ENCODE measurements around the gene SLC38A1.
A peak's percentile ranks its signal among the peaks of the same experiment; 100 is the strongest.

SLC38A1 gene

DNA sequence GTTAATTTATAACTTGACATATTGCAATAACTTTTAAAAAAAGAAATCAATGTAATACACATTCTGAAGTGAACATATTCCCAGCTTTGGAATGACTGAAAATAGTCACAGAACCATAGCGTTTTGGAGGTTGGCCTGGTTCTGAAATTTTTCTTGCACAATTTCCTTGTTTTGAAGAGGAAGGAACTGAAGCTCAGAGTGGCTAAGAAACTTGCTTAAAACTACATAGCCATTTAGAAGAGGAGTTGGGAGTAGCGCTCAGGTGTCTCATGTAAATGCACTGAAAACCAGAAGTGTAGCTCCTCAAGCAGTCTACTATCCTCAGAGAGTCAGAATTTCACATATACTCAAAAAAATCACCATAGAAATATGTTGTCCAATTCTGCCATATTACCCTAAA is 41.2 kb downstream of the SLC38A1 start:
- DNase-seq: no peak

DNA sequence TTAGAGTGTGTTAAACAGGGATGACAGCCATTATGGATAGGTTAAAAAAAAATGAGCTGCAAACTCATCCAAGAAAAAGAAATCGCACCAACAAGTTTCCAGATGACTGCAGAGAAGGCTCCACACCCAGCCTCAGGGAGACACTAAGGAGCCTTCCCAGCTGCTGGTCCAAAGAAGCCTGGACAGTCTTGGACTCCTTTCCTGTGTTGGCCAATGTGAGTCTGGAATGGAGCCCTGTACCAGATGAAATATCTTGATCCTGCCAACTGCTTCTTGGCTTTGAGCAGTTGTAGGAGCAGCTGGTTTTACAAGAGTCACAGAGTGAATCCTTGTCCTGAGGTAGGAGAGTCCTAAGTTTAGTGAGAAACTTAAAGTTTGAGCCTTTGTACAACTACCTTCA is 44.5 kb downstream of the SLC38A1 start:
- no peak for DNase-seq

DNA sequence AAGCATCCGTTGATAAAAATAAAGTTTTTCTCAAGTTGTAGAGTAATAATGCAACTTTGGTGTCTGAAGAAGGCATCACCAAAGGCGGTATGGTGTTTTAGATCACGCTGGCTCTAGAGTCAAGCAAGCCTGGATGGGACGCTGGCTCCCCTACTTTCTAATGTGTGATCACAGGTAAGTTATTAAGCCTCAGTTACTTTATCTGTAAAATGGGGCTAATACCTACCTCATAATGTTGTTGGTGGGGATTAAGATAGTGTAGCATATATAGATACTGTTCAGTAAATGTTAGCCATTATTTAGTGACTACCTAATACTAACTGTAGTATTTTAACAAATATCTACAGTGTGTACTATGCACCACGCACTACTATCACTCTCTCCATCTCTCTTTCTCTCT is 45.8 kb downstream of the SLC38A1 start:
- DNase-seq: no peak

DNA sequence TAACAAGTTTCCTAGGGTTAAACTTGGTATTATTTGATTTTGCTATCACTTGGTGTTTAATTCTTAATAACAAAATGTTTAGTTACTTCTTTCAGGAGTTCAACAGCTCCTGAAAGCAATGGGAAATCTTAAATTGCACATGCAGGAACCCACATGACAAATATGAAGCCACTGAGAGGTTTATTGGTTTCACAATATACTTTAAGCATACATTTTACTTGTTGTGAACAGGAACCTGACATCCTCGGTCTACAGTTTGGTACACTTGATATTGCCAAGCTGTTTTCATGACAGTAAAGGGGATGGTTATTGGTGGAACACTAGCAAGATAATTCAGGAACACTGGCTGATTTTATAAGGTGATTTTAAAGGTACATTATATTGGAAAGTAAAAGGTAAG is 46.2 kb downstream of the SLC38A1 start:
- DNase-seq: no peak

DNA sequence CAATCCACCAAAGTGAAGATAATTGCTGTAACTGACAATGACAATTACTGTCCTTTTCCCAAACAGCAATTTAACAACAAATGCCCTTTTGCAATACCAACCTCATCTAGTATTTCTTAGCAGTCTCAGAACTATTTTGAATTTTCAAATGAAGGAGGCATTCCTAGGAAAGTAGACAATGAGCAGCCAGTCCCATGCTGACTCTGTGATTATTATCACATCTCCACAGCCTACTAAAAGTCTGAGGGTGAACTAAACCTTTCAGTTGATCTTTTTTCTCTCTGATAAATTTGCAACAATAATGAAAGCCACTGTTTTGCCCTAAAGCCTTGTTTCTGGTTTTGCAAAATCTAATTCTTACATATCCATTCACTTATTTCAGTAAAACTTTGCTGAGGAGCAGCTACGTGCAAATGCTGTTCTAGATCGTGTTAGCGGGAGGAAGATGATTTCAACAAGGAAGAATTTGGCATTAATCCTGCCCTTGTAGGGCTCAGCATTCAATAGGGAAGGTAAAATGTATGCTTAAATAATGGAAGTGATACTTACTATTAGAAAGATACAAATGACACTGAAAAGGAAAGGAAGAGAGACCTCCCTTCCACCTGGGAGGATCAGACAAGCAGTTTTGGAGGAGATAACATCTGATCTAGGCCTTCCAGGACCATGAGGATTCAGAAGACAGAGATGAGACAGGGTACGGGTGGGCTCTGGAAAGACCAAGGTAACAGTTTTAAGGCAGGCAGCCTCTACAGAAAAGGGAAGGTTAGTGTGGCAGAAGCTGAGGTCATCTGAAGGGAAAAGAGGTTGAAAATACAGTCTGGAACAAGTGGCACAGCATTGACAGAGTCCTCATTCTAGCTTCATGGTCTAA is 47.4 kb downstream of the SLC38A1 start:
- no peak for DNase-seq

DNA sequence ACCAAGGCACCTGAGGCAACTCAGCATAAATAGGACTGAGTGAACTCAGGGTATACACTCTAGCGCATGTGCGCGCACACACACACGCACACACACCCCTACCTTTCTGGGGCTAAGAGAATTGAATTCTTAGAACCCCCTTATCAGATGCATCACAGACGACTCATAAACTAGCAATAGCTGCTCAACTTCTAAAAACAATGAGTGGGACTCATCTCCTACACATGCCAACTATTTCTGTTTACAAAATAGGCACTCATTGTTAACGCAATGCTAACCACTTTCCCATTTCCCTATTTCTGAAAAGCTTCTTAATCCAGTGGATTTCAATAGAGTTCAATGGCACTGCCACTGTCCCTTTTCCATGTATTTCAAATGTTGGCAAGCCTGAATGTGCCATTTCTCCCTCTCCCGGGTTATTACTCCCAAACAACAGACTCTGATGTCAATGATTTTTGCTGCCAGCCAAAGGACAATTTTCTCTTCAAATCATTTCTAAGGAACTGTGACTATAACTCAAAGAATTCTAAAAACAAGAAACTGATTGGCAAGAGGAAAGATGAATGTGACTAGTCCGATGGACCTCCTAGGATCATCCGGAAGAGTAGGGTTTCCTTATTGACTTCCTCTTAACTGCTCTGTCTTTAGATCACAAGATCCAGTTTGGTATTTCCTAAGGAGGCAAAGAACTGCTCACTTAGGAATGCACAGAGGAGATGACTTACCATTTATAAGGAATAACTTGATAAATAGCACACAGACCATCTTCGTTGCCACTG is 48.8 kb downstream of the SLC38A1 start:
- DNase-seq: no peak

DNA sequence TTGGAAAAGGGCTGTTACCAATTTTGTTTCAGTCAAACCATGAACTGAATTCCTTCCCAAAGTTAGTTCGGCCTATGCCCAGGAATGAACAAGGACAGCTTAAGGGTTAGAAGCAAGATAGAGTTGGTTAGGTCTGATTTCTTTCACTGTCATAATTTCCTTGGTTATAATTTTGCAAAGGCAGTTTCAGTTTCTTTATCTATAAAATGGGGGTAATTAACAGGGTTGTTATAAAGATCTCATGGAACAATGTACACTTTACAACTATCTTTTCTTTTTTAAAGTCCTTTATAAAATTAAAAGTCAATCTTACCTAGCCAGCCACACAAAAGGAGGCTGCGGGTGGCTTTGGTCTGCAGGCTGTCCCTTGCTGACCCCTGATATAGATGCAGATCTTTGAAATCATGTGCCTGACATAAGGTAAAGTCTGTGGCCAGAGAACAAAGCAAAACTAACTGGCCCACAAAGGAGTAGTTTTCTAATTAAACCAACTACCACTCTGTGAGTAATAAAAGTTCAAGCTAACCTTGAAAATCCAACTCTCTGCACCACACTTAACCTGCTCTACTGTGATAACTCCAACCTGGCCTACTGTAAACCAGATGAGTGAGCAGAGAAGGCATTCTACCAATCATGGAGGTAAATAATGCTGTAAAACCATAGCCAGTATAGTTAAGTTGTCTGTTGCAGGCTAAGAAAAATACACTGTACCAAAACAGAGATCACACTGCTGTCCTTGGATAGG is 49.5 kb downstream of the SLC38A1 start:
- DNase-seq: no peak

DNA sequence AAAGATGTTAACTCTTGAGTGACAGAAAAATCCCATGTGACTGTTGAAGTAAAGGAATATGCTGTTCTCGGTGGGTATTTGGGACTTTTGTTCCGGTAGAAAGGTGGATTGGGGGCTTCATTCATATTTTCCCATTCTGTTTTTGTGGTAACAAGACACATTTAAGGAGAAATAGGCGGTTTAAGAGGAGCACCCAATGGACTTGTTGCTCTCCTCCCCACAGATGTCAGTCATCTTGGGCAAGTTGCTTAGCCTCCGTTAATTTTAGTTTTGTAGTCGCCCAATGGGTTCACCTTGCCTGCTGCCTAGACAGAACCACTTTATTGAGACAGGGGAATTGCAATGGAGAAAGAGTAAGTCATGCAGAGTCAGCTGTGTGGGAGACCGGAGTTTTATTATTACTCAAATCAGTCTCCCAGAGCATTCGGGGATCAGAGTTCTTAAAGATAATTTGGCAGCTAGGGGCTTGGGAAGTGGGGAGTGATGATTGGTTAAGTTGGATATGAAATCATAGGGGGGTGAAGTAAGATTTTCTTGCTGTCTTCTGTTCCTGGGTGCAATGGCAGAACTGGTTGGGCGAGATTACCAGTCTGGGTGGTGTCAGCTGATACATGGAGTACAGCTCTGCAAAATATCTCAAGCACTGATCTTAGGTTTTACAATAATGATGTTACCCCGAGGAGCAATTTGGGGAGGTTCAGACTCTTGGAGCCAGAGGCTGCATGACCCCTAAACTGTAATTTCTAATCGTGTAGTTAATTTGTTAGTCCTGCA is 50.3 kb downstream of the SLC38A1 start:
- no peak for DNase-seq

DNA sequence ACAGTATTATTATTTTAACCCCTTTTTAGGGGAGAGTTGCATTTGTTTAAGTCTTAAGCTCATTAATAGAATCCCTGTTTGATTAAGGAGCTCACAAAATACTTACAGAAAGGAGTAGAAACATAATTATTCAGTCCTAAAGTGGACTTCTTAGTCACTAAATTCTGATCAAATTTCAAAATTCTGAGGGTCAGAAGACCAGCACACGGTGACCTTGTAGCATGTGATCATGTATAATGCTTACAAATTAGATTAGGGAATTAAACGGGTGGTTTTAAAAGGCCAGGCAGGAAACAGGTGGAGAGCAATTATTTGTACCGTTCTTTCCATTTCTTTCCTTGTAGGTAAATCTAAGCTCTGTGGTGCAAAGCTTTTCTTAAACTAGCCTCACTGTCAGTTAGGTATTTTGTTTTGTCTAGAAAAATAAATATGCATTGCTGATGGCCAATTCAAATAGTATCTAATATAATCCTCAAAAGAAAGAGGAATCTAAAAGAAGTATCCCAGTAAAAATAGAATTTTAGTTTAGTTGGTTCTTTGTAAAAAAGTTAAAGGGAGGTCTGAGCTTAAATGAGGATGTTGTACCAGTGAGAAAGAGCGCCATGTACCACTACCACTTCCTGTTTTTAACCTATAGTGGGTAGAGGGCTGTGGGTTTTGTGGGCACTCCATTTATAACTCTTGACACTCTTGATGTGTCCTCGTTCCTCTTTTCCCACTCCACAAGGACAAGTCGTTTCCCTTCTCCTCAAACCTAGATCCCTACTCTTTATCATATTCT is 51.1 kb downstream of the SLC38A1 start:
- peak in 1 of 2 experiments; percentile 4 for DNase-seq

DNA sequence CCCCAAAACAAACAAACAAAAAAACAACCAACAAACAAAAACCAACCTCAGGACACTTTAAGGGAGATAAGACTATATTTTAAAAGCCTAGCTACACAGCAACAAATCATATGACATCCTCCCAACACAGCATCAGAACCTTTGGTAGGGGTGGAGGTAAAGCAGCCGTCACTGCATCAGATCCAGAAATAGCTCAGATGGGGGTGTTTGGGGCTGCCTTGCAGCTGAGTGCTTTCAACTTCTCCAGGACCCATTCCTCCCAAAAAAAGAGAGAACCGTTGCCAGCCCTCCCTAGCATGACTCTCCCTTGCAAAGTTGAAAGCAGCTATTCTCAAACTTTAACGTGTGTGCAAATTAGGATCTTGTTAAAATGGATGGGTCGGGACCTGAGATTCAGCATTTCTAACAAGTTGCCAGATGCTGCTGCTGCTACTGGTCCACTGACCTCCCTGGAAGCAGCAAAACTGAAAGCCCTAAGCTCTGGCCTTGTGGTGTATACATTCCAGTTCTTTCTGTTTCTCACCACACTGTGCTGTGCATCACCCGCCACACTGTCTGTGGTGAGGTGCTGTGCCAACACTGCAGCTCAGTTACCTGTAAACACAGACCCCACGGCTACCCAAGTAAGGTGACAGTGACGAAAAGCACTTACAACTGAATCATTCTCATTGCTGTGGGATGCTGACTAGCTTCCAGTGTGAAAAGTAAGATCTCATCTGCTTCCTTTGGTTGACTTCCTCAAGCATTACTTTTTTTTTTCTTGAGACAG is 54.0 kb downstream of the SLC38A1 start:
- no peak for DNase-seq

DNA sequence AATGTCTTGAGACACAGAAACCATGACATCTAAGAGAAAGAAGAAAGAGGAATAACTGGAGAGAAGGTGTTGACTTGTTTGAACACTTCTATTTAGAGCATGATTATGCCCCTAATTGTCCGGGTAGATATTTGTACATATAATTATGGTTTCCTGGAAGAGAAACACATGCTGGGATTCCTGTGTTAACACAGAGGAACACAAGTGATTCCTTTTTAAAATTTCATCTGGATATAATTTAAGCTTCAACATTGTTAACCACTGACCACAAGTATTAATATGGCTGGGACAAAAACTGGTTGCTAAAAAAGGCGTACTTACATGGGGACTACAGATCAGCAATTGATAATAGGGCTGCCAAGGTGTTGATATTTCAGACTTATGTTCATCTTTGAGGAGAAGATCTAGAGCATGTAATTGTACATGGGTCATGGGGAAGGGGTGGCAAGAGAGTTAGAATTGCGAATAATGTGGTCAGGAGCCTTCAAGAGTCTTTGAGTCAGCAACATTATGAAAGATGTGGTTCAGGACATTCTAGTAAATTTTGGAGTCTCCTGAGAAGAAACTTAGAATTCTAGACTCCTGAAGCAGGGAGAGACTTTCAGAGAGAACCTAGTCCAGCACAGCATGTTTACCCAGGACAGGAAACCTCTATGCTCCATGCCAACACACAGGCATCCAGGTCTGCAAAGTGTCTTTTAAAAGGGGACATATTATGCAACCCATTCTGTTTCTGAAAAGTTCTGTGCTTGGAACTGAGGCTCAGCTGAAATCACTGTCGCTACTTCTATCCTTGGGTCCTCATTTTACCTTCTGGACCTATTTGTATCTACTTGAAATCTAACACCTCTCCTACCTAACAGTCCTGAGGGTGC is 56.5 kb downstream of the SLC38A1 start:
- no peak for DNase-seq

DNA sequence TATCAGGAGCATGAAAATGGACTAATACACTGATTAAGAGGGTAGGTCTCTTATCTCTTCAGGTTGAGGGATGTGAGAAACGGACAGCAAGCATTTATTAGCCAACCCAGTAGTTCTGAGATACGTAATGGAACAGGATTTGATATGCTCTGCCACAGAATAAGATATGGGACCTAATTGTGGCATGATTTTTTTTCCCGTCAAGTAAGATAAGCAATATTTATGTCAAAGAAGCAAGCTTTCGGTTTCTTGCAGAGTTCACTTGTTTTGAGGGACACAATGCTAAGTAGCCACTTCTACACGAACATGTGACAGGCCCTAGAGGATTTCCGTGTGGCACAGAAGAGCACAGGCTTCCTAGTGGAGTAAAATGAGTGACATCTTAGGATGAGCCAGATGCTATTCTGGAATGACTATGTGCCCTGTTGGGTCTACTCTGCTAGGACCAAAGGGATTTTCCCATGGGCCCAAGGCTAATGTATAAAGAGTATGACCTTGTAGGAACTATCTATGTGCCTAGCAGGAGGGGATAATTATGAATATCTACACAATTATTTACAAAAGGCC is 57.9 kb downstream of the SLC38A1 start:
- DNase-seq: no peak

DNA sequence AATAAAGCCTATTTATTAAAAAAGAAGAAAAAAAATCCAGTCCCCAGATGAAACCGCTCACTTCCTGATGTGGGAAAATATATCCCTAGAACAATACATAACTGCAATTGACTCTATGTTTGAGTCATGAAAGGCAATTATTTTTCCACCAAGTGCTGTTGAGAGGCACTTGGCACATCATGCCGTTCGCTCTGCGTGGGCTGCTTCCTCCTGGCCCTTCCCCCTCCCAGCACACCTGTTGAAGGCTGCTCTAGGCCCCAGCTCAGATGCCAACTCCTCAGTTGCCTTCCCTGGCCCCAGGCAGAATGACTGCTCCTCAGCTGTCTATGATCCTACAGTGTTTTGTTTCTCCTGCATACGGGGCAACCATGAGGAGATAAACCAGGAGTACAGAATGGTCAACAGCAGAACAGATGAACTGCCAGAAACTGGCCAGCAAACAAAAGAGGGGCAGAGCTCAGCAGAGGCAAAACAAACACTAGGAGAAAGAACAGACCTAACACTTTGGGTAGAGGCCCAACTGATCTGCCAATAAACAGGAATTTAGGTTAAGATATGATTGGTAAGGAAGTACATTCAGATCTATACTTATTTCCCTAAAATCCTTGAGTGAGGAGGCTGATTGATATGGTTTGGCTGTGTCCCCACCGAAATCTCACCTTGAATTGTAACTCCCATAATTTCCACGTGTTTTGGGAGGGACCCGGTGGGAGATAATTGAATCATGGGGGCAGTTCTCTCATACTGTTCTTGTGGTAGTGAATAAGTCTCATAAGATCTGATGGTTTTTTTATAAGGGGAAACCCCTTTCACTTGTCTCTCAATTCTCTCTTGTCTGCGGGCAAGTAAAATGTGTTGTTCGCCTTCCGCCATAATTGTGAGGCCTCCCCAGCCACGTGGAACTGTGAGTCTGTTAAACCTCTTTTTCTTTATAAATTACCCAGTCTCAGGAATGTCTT is 58.6 kb downstream of the SLC38A1 start:
- peak in 1 of 2 experiments; percentile 12 for DNase-seq

DNA sequence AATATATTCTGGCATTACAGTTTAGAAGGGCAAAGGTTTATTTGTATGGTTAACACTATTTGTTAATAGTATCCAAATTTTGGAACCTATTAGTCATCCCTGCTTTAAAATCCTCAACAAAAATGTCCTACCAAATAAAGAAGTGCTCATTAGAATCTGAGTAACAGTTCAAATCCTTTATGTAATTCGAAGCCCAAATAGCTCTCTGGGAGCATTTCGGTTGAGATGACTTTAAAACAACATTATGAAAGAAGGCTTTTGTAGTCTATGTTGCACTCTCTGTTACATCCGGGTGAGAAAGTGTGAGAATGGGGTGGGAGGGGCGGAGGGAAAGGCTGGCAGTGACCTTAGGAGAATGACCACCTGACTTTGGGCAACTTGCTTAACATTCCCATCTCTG is 59.7 kb downstream of the SLC38A1 start:
- DNase-seq: no peak

DNA sequence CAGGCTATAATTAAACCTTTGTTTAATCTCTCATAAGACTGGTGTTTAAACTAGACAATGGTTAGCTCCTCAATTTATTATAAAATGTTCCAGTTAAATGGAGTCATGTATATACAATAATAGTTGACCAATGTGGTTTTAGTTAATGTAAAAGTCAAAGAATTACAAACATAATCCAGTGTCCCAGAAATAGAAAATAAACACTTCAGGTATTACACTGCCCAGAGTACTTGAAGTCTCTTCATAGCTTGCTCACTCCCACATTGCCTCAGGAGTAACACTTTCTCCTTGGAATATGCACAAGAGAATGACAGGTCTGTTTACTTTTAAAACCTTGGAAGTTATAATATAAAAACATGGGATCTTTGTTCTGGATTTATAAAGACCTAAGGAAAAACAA is 60.5 kb downstream of the SLC38A1 start:
- DNase-seq: no peak

DNA sequence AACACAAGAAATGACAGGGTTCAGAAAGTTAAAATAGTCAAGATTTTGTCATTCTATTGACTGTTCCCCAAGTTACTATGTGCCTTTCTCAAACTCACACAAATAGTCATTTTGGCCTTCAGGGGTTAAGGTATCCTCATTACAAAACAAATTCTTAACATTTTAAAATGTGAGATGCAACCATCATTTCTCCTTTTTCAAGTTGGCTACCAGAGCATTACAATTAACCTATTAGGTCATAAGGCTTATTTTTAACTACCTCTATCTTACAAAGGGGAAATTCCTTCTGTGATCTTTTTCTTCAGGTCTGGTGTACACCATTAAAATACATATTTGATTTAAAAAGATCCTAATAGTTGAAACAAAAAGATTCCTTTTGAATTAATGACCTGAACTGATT is 61.2 kb downstream of the SLC38A1 start:
- DNase-seq: no peak

DNA sequence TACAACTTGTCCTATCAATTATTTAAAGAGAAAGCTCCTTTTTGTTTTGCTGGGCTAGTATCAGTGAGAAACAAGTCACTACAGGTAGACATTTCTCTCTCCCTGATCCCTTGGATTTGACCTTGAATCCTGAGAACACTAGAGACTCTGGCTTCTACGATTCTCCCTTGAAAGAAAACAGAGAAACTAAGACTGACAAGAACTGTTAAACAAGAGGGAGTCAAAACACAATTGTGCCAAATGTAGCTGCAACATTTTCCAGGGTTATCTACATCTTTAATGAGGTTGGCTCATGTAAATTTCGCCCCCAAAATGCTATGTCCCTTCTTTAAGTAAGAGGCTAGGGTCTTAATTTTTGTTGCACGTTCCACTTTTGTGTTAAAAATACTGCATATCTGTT is 62.4 kb downstream of the SLC38A1 start:
- DNase-seq: no peak

DNA sequence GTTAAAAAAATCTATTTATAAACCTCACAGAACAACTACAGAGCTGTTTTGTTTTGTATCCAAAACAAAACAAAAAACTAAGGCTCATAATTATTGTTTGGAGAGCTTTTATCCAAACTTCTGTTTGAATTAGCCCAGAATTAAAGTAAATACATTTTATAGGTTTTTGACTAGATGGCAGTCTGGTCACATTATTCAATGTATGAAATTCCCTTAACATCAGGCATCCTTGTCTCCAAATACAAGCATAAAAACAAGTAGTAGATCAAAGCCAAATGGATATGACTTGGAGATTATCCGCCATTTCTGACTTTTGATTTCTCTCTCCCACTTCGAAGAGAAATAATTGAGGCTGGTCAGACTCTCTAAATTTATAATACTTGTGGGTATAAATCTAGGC is 63.5 kb downstream of the SLC38A1 start:
- DNase-seq: no peak

Measured in NCI-H524 (cell line).